Activated CD8-positive, alpha-beta memory T cell treated with anti-CD3 and anti-CD28 coated beads for 48 hours (primary cell): ENCODE data around the gene KPNA1.

Experiments used
- DNase-seq, 3 experiments: peaks; one replicate each; pipeline ENCODE4 v3.0.0-alpha.2; 2020; ENCODE audit warnings: low read depth in 2 of 3, low spot score in 2 of 3

Gene KPNA1

DNA sequence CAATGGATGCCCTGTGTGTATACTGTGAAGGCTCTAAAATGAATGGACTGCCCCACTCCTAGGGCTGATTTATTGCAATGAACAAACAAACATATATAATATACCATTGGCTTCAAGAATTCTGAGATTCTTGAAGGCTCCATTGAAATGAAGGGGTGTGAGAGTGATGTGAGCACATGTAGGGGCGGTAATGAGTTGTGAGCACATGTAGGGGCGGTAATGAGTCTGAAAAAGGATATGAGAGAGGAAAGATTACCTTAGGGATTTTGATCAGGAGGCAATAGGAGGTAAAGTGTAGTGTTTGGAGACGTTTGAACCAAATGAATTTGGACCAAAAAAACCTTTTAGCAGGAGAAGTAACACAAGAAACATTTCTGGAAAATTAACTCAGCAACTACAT lies 127.0 kb downstream of the KPNA1 start:
- no peak for DNase-seq

DNA sequence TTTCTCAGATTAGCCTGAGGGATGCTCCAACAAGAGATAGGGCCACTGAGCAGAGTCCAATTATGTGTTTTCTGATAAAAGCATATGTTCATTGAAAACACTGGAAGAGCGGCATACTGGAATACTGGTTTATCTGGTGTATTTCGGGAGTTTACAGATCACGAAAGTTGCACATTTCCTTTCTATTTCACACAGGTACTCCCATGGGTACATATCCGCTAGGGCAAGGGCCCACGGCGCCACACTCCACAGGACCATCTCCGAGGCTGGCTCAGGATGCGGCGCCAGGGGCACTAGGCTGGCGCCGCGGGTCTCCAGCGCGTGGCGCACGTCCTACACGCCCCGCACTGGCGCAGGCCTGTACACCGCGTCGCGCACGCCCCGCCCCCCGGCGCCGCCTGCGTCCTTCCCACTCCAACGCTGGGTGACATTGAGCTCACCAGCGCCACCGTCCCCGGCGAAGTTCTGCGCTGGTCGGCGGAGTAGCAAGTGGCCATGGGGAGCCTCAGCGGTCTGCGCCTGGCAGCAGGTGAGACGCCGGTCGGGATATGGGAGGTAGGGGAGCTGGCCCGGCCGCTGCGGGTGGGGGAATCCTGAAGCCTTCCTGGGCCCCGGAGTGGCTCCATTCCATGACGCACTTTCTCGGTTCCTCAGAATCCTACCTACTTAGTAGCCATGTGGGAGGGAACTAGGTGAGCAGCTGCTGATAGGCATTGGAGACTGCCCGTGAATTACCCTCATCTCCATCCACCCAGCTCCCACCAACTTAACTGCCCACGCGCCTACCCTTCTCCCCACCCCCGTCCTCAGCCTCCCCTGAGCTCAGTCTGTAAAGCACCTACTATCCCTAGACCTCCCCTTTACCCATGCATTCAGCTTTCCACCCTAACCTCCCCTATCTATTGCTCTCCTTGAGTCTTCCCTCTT lies 130.7 kb downstream of the KPNA1 start, which contains the start of gene FAM162A:
Gene FAM162A, plus strand, starts transcription at position 412 of the 927 bp plus-strand sequence. Its CDS starts 84 bp downstream, at position 496.
- peak; percentile 85 to 88 (median 88) for DNase-seq

DNA sequence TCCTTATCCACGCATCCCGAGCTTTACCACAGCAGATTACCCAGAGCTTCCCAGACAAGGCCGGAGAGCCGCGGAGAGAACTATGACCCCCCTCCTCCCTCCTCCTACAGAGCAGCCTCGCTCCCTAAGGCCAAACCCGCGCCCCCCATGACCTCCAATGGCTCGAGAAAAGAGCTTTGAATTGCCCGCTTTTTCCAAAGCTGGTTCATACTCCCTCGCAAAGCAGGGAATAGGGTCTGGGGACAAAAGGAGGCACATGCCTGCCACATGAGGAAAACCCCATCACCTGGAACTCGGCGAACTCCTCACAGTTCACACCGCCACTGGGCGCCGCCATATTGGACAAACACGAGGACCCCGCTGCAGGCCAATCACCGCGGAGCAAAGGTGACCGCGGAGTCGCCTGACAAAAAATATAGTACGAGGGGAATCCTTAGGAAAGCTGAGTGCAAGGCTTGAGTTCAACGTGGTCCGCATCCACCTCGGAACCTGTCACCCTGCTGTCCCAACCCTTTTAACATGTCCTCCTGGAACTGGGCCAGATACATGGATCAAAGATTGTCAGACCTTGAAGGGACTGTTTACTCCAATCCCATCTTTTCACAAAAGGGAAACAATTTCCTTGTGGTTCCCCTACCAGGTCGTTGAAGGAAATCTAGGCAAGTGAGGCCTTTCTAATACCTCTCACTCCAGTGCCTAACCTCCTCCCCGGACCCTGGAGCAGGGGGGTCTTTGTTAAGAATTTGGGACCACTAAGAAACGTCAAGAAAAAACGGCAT lies 131.7 kb downstream of the KPNA1 start, which contains the start of gene MIX23:
Gene MIX23, minus strand, starts transcription at position 344 of the 779 bp plus-strand sequence. Its CDS starts 7 bp downstream, at position 337.
- peak; percentile 66 to 69 (median 69) for DNase-seq

DNA sequence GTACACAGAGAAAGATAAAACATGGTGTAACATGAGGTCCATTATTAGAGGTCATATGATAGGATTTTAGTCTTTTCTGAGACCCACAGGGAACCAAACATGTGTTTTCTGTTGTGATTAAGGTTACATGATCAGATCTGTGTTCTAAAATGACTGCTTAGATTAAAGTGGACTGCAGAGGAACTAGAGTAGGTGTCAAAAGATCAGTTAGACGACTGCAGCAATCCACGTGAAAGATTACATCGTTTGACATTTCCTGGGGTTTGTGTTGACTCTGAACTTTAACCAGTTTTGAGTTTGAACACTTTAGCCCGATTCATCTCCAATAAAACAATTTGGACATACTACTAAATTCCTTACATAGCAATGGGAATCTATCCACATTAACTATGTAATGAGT lies 136.8 kb downstream of the KPNA1 start:
- no peak for DNase-seq

DNA sequence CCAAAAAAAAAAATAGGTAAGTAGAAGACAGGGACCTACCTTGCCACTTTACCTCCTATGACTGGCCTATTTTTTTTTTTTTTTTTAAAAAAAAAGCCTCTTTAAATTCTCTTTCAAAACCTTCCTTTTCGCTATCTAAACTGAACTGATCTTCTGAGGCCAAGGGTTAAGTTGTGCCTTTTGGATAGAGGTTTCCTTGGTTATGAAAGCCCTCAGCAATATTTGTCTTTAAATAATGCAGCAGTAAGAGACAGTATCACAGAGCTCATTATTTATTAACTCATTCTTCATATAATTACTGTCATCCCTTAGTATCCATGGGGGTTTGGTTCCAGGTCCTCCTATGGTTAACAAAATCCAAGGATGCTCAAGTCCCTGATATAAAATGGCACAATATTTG lies 140.7 kb downstream of the KPNA1 start:
- no peak for DNase-seq
